HG03378 (cell line): Measurements from ENCODE around the gene TEX19.

ENCODE experiments used
- ATAC-seq: cut with Tn5 transposase; IDR thresholded peaks from one replicate; pipeline ENCODE4 v1.9.1; 2021; ENCODE audit warnings: mild to moderate bottlenecking, moderate library complexity; ENCODE audit not compliant: unreplicated experiment

The TEX19 gene

GRCh38 chr17:82320956-82321927, 37.8 kb upstream of the TEX19 start:
- ATAC-seq: no peak

- ATAC-seq: no peak
Observed at GRCh38 chr17:82321947-82322466, 37.0 kb upstream of the TEX19 start.

GRCh38 chr17:82322526-82323453, 36.3 kb upstream of the TEX19 start:
- ATAC-seq: no peak

GRCh38 chr17:82323514-82324234, 35.4 kb upstream of the TEX19 start:
- no peak for ATAC-seq

- ATAC-seq: no peak
Observed at GRCh38 chr17:82324566-82325285, 34.3 kb upstream of the TEX19 start.

- no peak for ATAC-seq
Observed at GRCh38 chr17:82325286-82326180, 33.5 kb upstream of the TEX19 start.

- ATAC-seq: no peak
Observed at GRCh38 chr17:82327289-82327688, 31.8 kb upstream of the TEX19 start.

GRCh38 chr17:82327757-82328140, 31.3 kb upstream of the TEX19 start:
- ATAC-seq: no peak

- ATAC-seq: no peak
Observed at GRCh38 chr17:82328141-82328993, 30.7 kb upstream of the TEX19 start.

- ATAC-seq: no peak
Observed at GRCh38 chr17:82328994-82329507, 30.0 kb upstream of the TEX19 start.

- no peak for ATAC-seq
Observed at GRCh38 chr17:82329683-82330321, 29.2 kb upstream of the TEX19 start.

- no peak for ATAC-seq
Observed at GRCh38 chr17:82330322-82331239, 28.5 kb upstream of the TEX19 start.

GRCh38 chr17:82331345-82331939, 27.6 kb upstream of the TEX19 start:
- no peak for ATAC-seq

- ATAC-seq: no peak
Observed at GRCh38 chr17:82332669-82333278, 26.3 kb upstream of the TEX19 start.
